K562 (cell line): Measurements from ENCODE around the gene TRIM26. TPM values are rescaled to one million over a fixed set of nuclear protein-coding genes. Genes with fewer than 3 reads are reported as not detected.

Source experiments
- ATAC-seq: fragments of 200-7000 bp; cut with Tn5 transposase; 3 replicates; pipeline ENCODE4 v1.9.1; 2020; ENCODE audit warnings: moderate library complexity
- BruUV-seq: library from RNA; stranded (reverse); fragments of 400-500 nt; replicated peaks from 2 replicates; lab custom pipeline; 2021; lab: Mats Ljungman, UMichigan
- CTCF ChIA-PET: fragments of 300-600 bp; formaldehyde crosslinking; extraction: SDS; loops from one replicate; lab custom pipeline; 2021; ENCODE audit warnings: low intra/inter-chr PET ratio; lab: Yijun Ruan, JAX
- POLR2A ChIA-PET: fragments of 300-600, 350-650 bp; sonication (Branson Sonifier 250); formaldehyde crosslinking; extraction: SDS; loops from one replicate; lab custom pipeline; 2021; ENCODE audit warnings: antibody characterized with exemption, inconsistent platforms; lab: Yijun Ruan, JAX
- DNase-seq, 4 experiments: peaks; one replicate each; pipeline versions ENCODE4 v3.0.0 to v3.0.0-alpha.2; 2011 to 2018; ENCODE audit warnings: low spot score in 3 of 4, mixed read lengths in 3 of 4; ENCODE audit errors: extremely low read depth in 1 of 4
- FAIRE-seq: peaks from 2 replicates; lab custom pipeline; 2011; peaks lifted over from hg19 to GRCh38; lab: Jason Lieb, UNC
- H2AFZ ChIP-seq: 2 replicates; pipeline ENCODE4 v1.6.0; 2011; ENCODE audit warnings: low read depth, low read length, control low read depth, inconsistent platforms
- H3K27ac ChIP-seq: fragments of 200-600 bp; 3 replicates; pipeline ENCODE4 v1.8.0; 2011; ENCODE audit warnings: low read depth, mild to moderate bottlenecking, control low read depth, inconsistent platforms, low read length, moderate library complexity, mixed read lengths; ENCODE audit errors: extremely low read depth
- H3K27me3 ChIP-seq, 2 experiments: fragments of 300-600 bp in 1 of 2; 2 replicates in 1 of 2; 3 replicates in 1 of 2; pipeline versions ENCODE4 v1.6.0 to v1.8.0; 2011; ENCODE audit warnings: inconsistent platforms in 2 of 2, low read length in 2 of 2, mild to moderate bottlenecking in 1 of 2, mixed read lengths in 1 of 2, moderate library complexity in 1 of 2; ENCODE audit not compliant: control insufficient read depth in 2 of 2, insufficient read depth in 2 of 2
- H3K36me3 ChIP-seq: fragments of 300-600 bp; 3 replicates; pipeline ENCODE4 v1.8.0; 2011; ENCODE audit warnings: mild to moderate bottlenecking, low read length, inconsistent platforms; ENCODE audit not compliant: control insufficient read depth, insufficient read depth
- H3K4me1 ChIP-seq, 2 experiments: fragments of 200-600 bp in 1 of 2; replicated peaks in 1 of 2; 2 replicates in 1 of 2; 3 replicates in 1 of 2; pipeline versions ENCODE4 v1.5.1 to v1.8.0; 2011; ENCODE audit warnings: inconsistent platforms in 2 of 2, low read length in 2 of 2, mild to moderate bottlenecking in 1 of 2, mixed read lengths in 1 of 2, moderate library complexity in 1 of 2; ENCODE audit not compliant: control insufficient read depth in 2 of 2, insufficient read depth in 2 of 2
- H3K4me2 ChIP-seq: 2 replicates; pipeline ENCODE4 v1.6.1; 2011; ENCODE audit warnings: low read length, control low read depth, inconsistent platforms, mixed read lengths; ENCODE audit not compliant: insufficient read depth
- H3K4me3 ChIP-seq: fragments of 200-600 bp; sonication (generic), shearing (Covaris generic); 2 replicates; pipeline ENCODE4 v1.5.1; 2016; ENCODE audit warnings: control low read depth, inconsistent platforms
- H3K79me2 ChIP-seq: fragments of 200-600 bp; 3 replicates; pipeline ENCODE4 v1.8.0; 2011; ENCODE audit warnings: low read length, inconsistent platforms; ENCODE audit not compliant: control insufficient read depth, insufficient read depth
- H3K9ac ChIP-seq, 2 experiments: 2 replicates each; pipeline versions ENCODE4 v1.6.0 to v1.6.1; 2011; ENCODE audit warnings: low read depth in 2 of 2, low read length in 2 of 2, control low read depth in 1 of 2, inconsistent platforms in 1 of 2, mild to moderate bottlenecking in 1 of 2, mixed read lengths in 1 of 2; ENCODE audit not compliant: insufficient read depth in 1 of 2
- H3K9me1 ChIP-seq: one replicate; pipeline ENCODE4 v1.6.0; 2011; ENCODE audit warnings: inconsistent platforms, mild to moderate bottlenecking, low read length, moderate library complexity; ENCODE audit not compliant: control insufficient read depth, insufficient read depth
- H3K9me3 ChIP-seq: replicated peaks from 2 replicates; pipeline ENCODE4 v1.5.1; 2011; ENCODE audit warnings: low read depth, low read length, inconsistent platforms; ENCODE audit not compliant: control insufficient read depth, insufficient read depth
- H4K20me1 ChIP-seq: replicated peaks from 2 replicates; pipeline ENCODE4 v1.6.1; 2011; ENCODE audit warnings: low read length, inconsistent platforms, mixed read lengths; ENCODE audit not compliant: control insufficient read depth, insufficient read depth
- ASH1L ChIP-seq: fragments of 450-650 bp; IDR thresholded peaks from 2 replicates; pipeline ENCODE4 v1.6.1; 2018; ENCODE audit warnings: borderline replicate concordance, mild to moderate bottlenecking, low read depth; ENCODE audit not compliant: partially characterized antibody
- ATF1 ChIP-seq, 2 experiments: fragments of 450-650 bp in 1 of 2; IDR thresholded peaks; 2 replicates each; pipeline ENCODE4 v1.6.1; 2016; ENCODE audit warnings: missing compliant biosample characterization in 1 of 2, missing genetic modification characterization in 1 of 2
- BHLHE40 ChIP-seq: IDR thresholded peaks from 2 replicates; pipeline ENCODE4 v1.6.1; 2011; ENCODE audit warnings: low read length, improper control_type of control experiment
- MEIS2 ChIP-seq: fragments of 450-650 bp; IDR thresholded peaks from 2 replicates; pipeline ENCODE4 v1.6.1; 2014; ENCODE audit warnings: mild to moderate bottlenecking; ENCODE audit not compliant: partially characterized antibody
- SIX5 ChIP-seq, 2 experiments: IDR thresholded peaks; 2 replicates each; pipeline ENCODE4 v1.6.1; 2011; ENCODE audit warnings: low read length in 2 of 2, borderline replicate concordance in 1 of 2, low read depth in 1 of 2, mild to moderate bottlenecking in 1 of 2, moderate library complexity in 1 of 2; ENCODE audit not compliant: insufficient read depth in 1 of 2
- ZFP1 ChIP-seq: fragments of 450-650 bp; formaldehyde crosslinking; IDR thresholded peaks from 2 replicates; pipeline ENCODE4 v1.4.0; 2020; ENCODE audit warnings: mild to moderate bottlenecking, mixed read lengths
- WGBS: fragments of 100-300 bp; shearing (Covaris generic); methylation state at CpG from one replicate; pipeline ENCODE4 v1.1.6; 2016; ENCODE audit warnings: low coverage, mixed read lengths; ENCODE audit not compliant: insufficient coverage; ENCODE audit errors: missing lambda C conversion rate; 5-methylcytosine and 5-hydroxymethylcytosine counted together
- in situ Hi-C: fragments of 300-500 bp; cut with MboI; formaldehyde crosslinking; loops from 4 replicates; pipeline ENCODE4 v1.15.0; 2018; ENCODE audit warnings: inconsistent platforms, mixed read lengths
- intact Hi-C: fragments of 100-400 bp; cut with micrococcal nuclease; formaldehyde crosslinking; loops from 2 replicates; pipeline ENCODE4 v1.14.2; 2022
- polyA plus RNA-seq, 8 experiments: library from polyadenylated mRNA; depleted of rRNA in 4 of 8; stranded (reverse) in 5 of 8; unstranded in 3 of 8; fragments of >200 nt; fragmentation: Nextera tagmentation in 2 of 8; fragmentation: Illumina TruSeq in 1 of 8; extraction: Ambion mirVana in 2 of 8; extraction: Trizol in 1 of 8; gene quantifications; 2 replicates each; pipeline versions ENCODE4 v1.2.1 to v1.2.3, GENCODE V29; 2011 to 2014; ENCODE audit warnings: inconsistent platforms in 1 of 8, missing spikeins in 1 of 8
- total RNA-seq, 7 experiments: library from RNA; depleted of rRNA in 6 of 7; stranded (reverse); fragments of >200 nt in 6 of 7; fragmentation: Illumina TruSeq in 2 of 7; extraction: Trizol in 2 of 7; gene quantifications; 2 replicates each; pipeline versions ENCODE4 v1.2.1 to v1.2.3, GENCODE V29; 2011 to 2021; ENCODE audit warnings: low replicate concordance in 1 of 7

The TRIM26 gene
- total and polyA plus RNA-seq, 9 of the 15 experiments (the other 6 are each of a cell fraction or from before 2014, with no cell fraction given): 0.80 to 5.0 (median 2.8) TPM

GRCh38 chr6:30211899-30212298, 1.3 kb downstream of the TRIM26 start:
- intact Hi-C loops (no loop called here), in situ Hi-C loops (no loop called here)
- Histone ChIP-seq H4K20me1 (no peaks in the 10 kb centered on the region), H3K9me3 (no peaks in the 10 kb centered on the region), H3K9me1 (no peaks in the 10 kb centered on the region), H3K4me3 (no peak overlapping the region), H3K36me3 (no peaks in the 10 kb centered on the region), H3K4me2 (no peak overlapping the region), H3K79me2 (no peaks in the 10 kb centered on the region), H3K9ac (no peak overlapping the region), H2AFZ (no peak overlapping the region), H3K4me1 (peaks cover 0 to 17% of the 10 kb centered on the region in 2 experiments; a peak in 2 of 5 replicates), H3K27ac (no peak overlapping the region), H3K27me3 (peaks cover 6 to 19% of the 10 kb centered on the region in 2 experiments; a peak in 3 of 5 replicates)
- BruUV-seq: no TSS peak
- FAIRE-seq (no peak), ATAC-seq (no peak), DNase-seq (no peak)
- 3% methylated on average over 3 of the region's 3 CpGs for WGBS
- ChIA-PET POLR2A (no interaction called here), CTCF (no interaction called here)
- TF ChIP-seq BHLHE40 (no peak), MEIS2 (peak; percentile 43)

GRCh38 chr6:30211306-30211705, 1.9 kb downstream of the TRIM26 start:
- DNase-seq (no peak), ATAC-seq (no peak), FAIRE-seq (no peak)
- Histone ChIP-seq H3K9me3 (no peaks in the 10 kb centered on the region), H3K79me2 (no peaks in the 10 kb centered on the region), H3K4me2 (no peak overlapping the region), H3K4me1 (peaks cover 0 to 17% of the 10 kb centered on the region in 2 experiments; a peak in 2 of 5 replicates), H3K27me3 (peaks cover 6 to 24% of the 10 kb centered on the region in 2 experiments; a peak in 3 of 5 replicates), H3K9ac (no peak overlapping the region), H3K9me1 (no peaks in the 10 kb centered on the region), H3K27ac (no peak overlapping the region), H3K4me3 (no peak overlapping the region), H2AFZ (no peak overlapping the region), H3K36me3 (no peaks in the 10 kb centered on the region), H4K20me1 (no peaks in the 10 kb centered on the region)
- no TSS peak for BruUV-seq
- in situ Hi-C loops: no loop called here
- ChIA-PET POLR2A (interaction anchor here (0.6 kb wide), 1 partner anchor 226 kb away, joined by 3 read pairs; no protein-coding TSS in a partner anchor), CTCF (no interaction called here)
- intact Hi-C loops: no loop called here
- 3% methylated on average over 2 of the region's 2 CpGs for WGBS
- TF ChIP-seq SIX5 (IDR thresholded peaks at IDR 0.05; ENCODE audit: borderline replicate concordance in 1 of 2, insufficient read depth in 1 of 2, low read depth in 1 of 2, low read length in 2 of 2) (no peak), ZFP1 (no peak), ATF1 (CRISPR knock-in tag; IDR thresholded peaks at IDR 0.05) (no peak), ATF1 (tag; IDR thresholded peaks at IDR 0.05) (no peak), ASH1L (no peak)
